ENCODE results near the gene RAP1A.

DNA sequence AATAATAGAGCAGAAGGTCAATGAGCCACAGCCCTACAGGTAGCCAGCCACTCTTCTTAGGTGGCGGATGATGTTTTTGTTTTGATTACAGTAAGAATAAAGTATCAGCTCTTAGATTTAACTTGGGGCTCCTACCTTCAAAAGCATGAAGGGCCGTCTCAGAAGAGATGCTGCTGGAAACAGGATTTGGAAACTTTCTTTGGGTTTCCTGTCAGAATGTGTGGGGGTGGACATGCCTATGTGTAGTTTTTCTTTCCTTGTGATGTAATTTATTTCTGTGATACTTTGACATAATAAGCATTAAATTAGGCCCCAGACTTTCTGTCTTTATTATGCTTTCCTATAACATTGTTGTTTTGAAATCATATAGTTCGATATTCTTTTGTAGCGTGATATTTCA is 1.5 kb downstream of the RAP1A start:
- TF ChIP-seq, protein P1, sequence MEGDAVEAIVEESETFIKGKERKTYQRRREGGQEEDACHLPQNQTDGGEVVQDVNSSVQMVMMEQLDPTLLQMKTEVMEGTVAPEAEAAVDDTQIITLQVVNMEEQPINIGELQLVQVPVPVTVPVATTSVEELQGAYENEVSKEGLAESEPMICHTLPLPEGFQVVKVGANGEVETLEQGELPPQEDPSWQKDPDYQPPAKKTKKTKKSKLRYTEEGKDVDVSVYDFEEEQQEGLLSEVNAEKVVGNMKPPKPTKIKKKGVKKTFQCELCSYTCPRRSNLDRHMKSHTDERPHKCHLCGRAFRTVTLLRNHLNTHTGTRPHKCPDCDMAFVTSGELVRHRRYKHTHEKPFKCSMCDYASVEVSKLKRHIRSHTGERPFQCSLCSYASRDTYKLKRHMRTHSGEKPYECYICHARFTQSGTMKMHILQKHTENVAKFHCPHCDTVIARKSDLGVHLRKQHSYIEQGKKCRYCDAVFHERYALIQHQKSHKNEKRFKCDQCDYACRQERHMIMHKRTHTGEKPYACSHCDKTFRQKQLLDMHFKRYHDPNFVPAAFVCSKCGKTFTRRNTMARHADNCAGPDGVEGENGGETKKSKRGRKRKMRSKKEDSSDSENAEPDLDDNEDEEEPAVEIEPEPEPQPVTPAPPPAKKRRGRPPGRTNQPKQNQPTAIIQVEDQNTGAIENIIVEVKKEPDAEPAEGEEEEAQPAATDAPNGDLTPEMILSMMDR (conservative IDR thresholded peaks at IDR 0.05; ENCODE audit: low read length): no peak
- no peak for TF ChIP-seq EZH2phosphoT487 (IDR thresholded peaks at IDR 0.05; ENCODE audit: borderline replicate concordance)
